ENCODE measurements around the gene ABCA13.

DNA sequence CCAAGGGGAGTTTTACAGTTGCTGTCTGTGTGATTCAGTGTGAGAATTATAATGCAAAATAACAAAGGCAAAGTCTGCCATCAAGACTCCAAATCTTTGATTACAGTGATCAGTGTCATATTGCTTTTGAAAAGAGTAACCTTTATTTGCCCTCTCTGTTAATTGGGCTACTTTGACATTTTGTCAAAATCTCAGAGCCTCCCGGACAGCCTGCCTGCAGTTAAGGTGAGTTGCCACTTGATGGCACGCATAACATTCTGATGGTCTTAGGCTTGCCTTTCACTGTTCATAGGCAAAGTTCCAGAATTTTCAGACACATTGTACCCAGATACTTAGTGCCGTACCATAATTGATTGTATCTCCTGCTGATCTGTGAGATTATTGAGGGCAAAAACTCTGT, 253.5 kb downstream of the ABCA13 start:
- TF ChIP-seq, protein P1, sequence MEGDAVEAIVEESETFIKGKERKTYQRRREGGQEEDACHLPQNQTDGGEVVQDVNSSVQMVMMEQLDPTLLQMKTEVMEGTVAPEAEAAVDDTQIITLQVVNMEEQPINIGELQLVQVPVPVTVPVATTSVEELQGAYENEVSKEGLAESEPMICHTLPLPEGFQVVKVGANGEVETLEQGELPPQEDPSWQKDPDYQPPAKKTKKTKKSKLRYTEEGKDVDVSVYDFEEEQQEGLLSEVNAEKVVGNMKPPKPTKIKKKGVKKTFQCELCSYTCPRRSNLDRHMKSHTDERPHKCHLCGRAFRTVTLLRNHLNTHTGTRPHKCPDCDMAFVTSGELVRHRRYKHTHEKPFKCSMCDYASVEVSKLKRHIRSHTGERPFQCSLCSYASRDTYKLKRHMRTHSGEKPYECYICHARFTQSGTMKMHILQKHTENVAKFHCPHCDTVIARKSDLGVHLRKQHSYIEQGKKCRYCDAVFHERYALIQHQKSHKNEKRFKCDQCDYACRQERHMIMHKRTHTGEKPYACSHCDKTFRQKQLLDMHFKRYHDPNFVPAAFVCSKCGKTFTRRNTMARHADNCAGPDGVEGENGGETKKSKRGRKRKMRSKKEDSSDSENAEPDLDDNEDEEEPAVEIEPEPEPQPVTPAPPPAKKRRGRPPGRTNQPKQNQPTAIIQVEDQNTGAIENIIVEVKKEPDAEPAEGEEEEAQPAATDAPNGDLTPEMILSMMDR (IDR thresholded peaks at IDR 0.05; ENCODE audit: low read depth, low read length): peak; percentile 77
- TF ChIP-seq EZH2phosphoT487 (IDR thresholded peaks at IDR 0.05; ENCODE audit: low read depth): no peak

Measured in OCI-LY3 (cell line).